Mucosa of descending colon (tissue), 3 donors: Measurements from ENCODE around the gene SHB. TPM values are rescaled to one million over a fixed set of nuclear protein-coding genes. Genes with fewer than 3 reads are reported as not detected.

Experiments
- ATAC-seq: fragments of 200-7000 bp; cut with Tn5 transposase; one replicate; pipeline ENCODE4 v1.9.1; 2020; ENCODE audit warnings: mild to moderate bottlenecking, moderate library complexity
- DNase-seq, 3 donors: peaks; one replicate each; pipeline ENCODE4 v3.0.0-alpha.2; 2020
- H3K36me3 ChIP-seq: fragments of 200-600 bp; one replicate; pipeline ENCODE4 v1.8.0; 2021; ENCODE audit warnings: low read depth, mild to moderate bottlenecking
- H3K4me1 ChIP-seq: fragments of 200-600 bp; one replicate; pipeline ENCODE4 v1.8.0; 2021; ENCODE audit warnings: low read depth, mild to moderate bottlenecking
- H3K4me3 ChIP-seq: fragments of 200-600 bp; one replicate; pipeline ENCODE4 v1.8.0; 2021; ENCODE audit warnings: mild to moderate bottlenecking
- H3K9me3 ChIP-seq: fragments of 200-600 bp; one replicate; pipeline ENCODE4 v1.8.0; 2021; ENCODE audit warnings: mild to moderate bottlenecking
- CTCF ChIP-seq: fragments of 200-600 bp; IDR thresholded peaks from one replicate; pipeline ENCODE4 v1.8.0; 2022; ENCODE audit warnings: antibody characterized with exemption, mild to moderate bottlenecking
- intact Hi-C, 2 donors: fragments of 100-400 bp; cut with DNase I in 1 of 2; cut with micrococcal nuclease in 1 of 2; formaldehyde crosslinking; loops; one replicate each; pipeline versions ENCODE4 v1.11.0 to v1.11.1; 2022; cut with DNase I, micrococcal nuclease
- total RNA-seq, 3 donors: library from RNA; stranded (reverse); fragmentation: NEBNext Ultra II Directional in 2 of 3; extraction: Animal tissue kit (Norgen Biotek cat#: 25700) in 2 of 3; gene quantifications; one replicate each; pipeline versions ENCODE4 v1.2.1 to v1.2.4, GENCODE V29; 2021 to 2023
- donor health status: DM: no; HTN: no; CAD: no; lungs with moderate emphysema.
- donor health status: DM: no; HTN: no; CAD: no.
- donor health status: DM: no; HTN: yes; CAD: no.

The SHB gene
- total RNA-seq, 3 donors from 2014 or later, result 20.3 to 23.9 (median 20.6) TPM

DNA sequence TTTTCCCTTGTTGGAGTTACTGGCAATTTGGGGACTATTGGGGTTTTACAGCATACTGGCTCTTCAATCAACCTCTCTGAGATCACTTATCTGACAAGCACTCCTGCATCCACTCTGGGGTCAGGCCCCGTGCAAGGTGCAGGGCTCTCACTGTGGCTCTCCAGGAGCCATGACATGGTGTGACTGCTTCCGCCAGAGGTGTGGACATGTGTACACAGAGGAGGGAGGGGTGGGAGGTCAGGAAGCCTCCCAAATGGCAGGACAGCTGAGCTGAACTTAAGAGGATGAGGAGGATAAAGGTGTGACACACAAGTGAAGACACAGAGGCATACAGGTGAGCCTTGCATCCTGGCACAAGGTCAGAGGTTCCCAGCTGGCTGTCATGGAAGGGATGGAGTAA is 24.3 kb downstream of the SHB start:
- no peak for ATAC-seq
- Histone ChIP-seq H3K4me3 (no peak overlapping the region), H3K9me3 (no peaks in the 10 kb centered on the region), H3K4me1 (peaks cover 27% of the 10 kb centered on the region), H3K36me3 (no peaks in the 10 kb centered on the region)
- intact Hi-C loops, result no loop called here
- TF ChIP-seq CTCF, result no peak
- DNase-seq, result no peak

- intact Hi-C loops, result no loop called here
- no peak for ATAC-seq
- peaks cover 27% of the 10 kb centered on the region for H3K4me1 ChIP-seq
- no peak overlapping the region for H3K4me3 ChIP-seq
- H3K9me3 ChIP-seq, result no peaks in the 10 kb centered on the region
- no peaks in the 10 kb centered on the region for H3K36me3 ChIP-seq
- no peak for DNase-seq
- no peak for TF ChIP-seq CTCF
These were observed 24.9 kb downstream of the SHB start for GRCh38 chr9:38043931-38044623.

DNA sequence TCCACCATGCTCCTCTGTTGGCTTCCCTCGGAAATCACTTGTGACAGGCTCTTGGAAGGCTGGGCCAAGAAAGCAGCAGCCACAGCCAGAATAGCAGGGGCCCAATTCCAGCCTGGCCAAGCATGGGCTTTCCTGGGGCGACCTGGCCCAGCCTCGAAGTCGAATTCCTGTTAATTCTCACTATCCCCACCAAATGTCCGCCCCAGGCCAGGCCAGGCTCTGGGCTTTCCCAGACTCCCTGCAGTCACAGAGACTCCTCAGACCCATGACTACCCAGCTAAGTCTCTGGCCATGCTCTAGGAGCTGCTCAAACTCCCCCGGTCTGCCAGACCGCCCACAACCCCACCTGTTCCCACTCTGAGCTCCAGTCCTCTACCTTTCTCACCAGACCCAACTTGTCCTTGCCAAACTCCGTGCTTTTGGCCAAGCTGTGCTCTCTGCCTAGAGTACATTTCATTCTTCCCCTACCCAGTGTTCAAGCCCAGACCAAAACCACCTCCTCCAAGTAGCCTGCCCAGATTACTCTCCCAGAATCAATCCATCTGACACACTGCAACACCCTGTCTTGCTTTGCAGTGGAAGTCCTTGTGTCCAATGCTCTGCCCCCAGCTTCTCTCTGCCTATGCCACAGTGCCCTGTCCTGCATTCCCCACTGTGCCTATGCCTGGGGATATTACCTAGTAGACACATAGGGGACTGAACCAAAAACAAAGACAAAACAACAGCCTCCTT is 26.2 kb downstream of the SHB start:
- intact Hi-C loops, result no loop called here
- no peaks in the 10 kb centered on the region for H3K9me3 ChIP-seq
- H3K4me1 ChIP-seq, result peaks cover 16% of the 10 kb centered on the region
- DNase-seq, result no peak
- H3K36me3 ChIP-seq, result no peaks in the 10 kb centered on the region
- no peak overlapping the region for H3K4me3 ChIP-seq
- no peak for TF ChIP-seq CTCF
- ATAC-seq, result no peak

- Histone ChIP-seq H3K4me1 (peaks cover 5% of the 10 kb centered on the region), H3K9me3 (no peaks in the 10 kb centered on the region), H3K36me3 (no peaks in the 10 kb centered on the region), H3K4me3 (no peak overlapping the region)
- intact Hi-C loops, result no loop called here
- no peak for DNase-seq
- TF ChIP-seq CTCF, result no peak
- no peak for ATAC-seq
These were observed 27.3 kb downstream of the SHB start for GRCh38 chr9:38041564-38042243.

DNA sequence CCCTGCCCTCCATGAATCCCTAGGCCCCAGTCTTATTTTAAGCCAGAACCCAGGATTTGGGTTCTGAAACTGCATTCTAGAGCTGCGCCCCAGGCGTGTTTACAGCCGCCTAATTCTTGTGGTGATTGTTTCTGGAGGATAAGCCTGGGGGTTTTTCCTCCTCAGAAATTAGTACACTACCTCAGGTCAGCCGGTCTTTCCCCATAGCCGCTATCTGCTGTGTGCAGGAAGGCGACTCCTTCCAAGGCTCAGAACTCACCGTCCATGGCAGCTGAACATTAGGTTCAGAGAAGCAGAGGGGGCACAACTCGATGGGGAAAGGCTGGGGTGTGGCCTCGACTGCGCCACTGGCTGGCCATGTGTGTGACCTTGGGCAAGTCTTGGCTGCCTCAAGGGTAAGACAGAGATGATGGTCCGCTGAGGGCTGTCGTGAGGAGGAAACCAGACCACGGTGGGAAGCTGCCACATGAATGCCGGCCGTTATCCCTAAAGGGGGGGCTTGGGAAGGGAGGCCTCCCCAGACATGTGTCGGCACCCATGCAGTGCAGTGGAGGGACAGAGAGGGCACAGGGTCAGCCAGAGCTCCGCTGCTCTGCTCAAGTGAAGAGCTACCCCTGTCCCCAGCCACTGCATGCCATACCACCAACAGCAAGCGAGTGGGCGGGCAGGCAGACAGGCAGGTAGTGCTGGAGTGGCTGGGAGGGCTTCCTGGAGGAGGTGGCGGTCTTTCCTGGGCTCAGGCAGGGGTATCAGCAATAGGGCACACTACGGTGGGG is 28.9 kb downstream of the SHB start:
- intact Hi-C loops, result no loop called here
- no peak for DNase-seq
- no peaks in the 10 kb centered on the region for H3K36me3 ChIP-seq

More for the DNA sequence above, 28.9 kb downstream of the SHB start:
- no peaks in the 10 kb centered on the region for H3K4me1 ChIP-seq
- no peak overlapping the region for H3K4me3 ChIP-seq
- H3K9me3 ChIP-seq, result no peaks in the 10 kb centered on the region
- ATAC-seq, result no peak
- no peak for TF ChIP-seq CTCF
